Measurements from ENCODE around the gene KHNYN. TPM values are rescaled to one million over a fixed set of nuclear protein-coding genes. Genes with fewer than 3 reads are reported as not detected.

Gene KHNYN
- total and polyA plus RNA-seq, 2 experiments from 2014 or later, result 2.7 to 28.1 TPM

DNA sequence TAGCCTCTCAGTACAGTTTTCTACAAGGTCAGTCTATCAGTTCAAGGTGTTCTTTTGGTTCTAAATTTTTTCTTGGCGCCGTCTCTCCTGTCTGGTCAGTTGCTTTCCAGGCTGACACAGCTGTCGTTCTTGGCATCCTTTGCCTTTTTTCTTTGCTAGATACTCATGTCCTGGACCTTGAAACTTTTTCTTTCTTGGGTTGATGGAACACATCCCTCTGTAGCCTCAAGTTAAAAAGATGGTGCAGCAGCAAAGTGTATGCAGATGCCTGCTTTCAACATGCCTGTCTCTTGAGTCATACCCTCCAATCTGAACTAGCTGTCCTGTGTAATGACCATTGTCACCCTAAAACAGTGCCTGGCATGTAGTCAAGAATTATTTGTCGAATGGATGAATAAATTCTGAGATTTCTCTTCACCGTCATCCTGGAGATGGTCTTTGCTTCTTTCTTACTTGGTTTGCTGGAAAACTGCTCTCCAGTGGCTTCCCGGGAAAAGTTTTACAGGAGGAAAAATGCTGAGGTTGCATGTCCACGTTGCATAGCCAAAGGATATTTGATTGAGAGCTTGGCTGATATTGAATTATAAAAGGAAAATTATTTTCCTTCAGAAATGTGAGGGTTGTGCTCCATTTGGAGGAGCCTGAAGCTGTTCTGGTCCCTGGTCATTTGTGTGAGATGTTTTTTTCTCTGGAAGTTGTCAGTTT is 26.3 kb upstream of the KHNYN start:
- H3F3A ChIP-seq (replicated peaks; ENCODE audit: low read depth), result no peaks in the 10 kb centered on the region
- DNase-seq (ENCODE audit: low spot score) (no peak), ATAC-seq (no peak)
- Mint-ChIP-seq H3K9me3 (no peaks in the 10 kb centered on the region), H3K4me1 (peaks cover 43% of the 10 kb centered on the region), H3K36me3 (ENCODE audit: low read depth) (no peaks in the 10 kb centered on the region), H3K27me3 (ENCODE audit: insufficient read depth, low read depth, poor library complexity) (peaks cover 6% of the 10 kb centered on the region), H3K4me3 (no peak overlapping the region), H3K27ac (no peak overlapping the region)
- no peaks in the 10 kb centered on the region for H3K36me3 ChIP-seq (ENCODE audit: insufficient read depth)
- no peak overlapping the region for H3K4me2 ChIP-seq
- no peaks in the 10 kb centered on the region for H3K9me2 ChIP-seq (ENCODE audit: insufficient read depth)
- H3K27ac ChIP-seq (ENCODE audit: low read depth), result no peak overlapping the region
- 0 out of 2 replicates have a peak, but pooled peaks cover 11% of the 10 kb centered on the region for H3K27me3 ChIP-seq (ENCODE audit: insufficient read depth)
- H3K4me3 ChIP-seq, result no peak overlapping the region
- TF ChIP-seq NANOG (IDR thresholded peaks at IDR 0.05; ENCODE audit: borderline replicate concordance), result no peak
- TF ChIP-seq STAT1 (IDR thresholded peaks at IDR 0.05; ENCODE audit: unreplicated experiment), result no peak
- TF ChIP-seq, protein P1, sequence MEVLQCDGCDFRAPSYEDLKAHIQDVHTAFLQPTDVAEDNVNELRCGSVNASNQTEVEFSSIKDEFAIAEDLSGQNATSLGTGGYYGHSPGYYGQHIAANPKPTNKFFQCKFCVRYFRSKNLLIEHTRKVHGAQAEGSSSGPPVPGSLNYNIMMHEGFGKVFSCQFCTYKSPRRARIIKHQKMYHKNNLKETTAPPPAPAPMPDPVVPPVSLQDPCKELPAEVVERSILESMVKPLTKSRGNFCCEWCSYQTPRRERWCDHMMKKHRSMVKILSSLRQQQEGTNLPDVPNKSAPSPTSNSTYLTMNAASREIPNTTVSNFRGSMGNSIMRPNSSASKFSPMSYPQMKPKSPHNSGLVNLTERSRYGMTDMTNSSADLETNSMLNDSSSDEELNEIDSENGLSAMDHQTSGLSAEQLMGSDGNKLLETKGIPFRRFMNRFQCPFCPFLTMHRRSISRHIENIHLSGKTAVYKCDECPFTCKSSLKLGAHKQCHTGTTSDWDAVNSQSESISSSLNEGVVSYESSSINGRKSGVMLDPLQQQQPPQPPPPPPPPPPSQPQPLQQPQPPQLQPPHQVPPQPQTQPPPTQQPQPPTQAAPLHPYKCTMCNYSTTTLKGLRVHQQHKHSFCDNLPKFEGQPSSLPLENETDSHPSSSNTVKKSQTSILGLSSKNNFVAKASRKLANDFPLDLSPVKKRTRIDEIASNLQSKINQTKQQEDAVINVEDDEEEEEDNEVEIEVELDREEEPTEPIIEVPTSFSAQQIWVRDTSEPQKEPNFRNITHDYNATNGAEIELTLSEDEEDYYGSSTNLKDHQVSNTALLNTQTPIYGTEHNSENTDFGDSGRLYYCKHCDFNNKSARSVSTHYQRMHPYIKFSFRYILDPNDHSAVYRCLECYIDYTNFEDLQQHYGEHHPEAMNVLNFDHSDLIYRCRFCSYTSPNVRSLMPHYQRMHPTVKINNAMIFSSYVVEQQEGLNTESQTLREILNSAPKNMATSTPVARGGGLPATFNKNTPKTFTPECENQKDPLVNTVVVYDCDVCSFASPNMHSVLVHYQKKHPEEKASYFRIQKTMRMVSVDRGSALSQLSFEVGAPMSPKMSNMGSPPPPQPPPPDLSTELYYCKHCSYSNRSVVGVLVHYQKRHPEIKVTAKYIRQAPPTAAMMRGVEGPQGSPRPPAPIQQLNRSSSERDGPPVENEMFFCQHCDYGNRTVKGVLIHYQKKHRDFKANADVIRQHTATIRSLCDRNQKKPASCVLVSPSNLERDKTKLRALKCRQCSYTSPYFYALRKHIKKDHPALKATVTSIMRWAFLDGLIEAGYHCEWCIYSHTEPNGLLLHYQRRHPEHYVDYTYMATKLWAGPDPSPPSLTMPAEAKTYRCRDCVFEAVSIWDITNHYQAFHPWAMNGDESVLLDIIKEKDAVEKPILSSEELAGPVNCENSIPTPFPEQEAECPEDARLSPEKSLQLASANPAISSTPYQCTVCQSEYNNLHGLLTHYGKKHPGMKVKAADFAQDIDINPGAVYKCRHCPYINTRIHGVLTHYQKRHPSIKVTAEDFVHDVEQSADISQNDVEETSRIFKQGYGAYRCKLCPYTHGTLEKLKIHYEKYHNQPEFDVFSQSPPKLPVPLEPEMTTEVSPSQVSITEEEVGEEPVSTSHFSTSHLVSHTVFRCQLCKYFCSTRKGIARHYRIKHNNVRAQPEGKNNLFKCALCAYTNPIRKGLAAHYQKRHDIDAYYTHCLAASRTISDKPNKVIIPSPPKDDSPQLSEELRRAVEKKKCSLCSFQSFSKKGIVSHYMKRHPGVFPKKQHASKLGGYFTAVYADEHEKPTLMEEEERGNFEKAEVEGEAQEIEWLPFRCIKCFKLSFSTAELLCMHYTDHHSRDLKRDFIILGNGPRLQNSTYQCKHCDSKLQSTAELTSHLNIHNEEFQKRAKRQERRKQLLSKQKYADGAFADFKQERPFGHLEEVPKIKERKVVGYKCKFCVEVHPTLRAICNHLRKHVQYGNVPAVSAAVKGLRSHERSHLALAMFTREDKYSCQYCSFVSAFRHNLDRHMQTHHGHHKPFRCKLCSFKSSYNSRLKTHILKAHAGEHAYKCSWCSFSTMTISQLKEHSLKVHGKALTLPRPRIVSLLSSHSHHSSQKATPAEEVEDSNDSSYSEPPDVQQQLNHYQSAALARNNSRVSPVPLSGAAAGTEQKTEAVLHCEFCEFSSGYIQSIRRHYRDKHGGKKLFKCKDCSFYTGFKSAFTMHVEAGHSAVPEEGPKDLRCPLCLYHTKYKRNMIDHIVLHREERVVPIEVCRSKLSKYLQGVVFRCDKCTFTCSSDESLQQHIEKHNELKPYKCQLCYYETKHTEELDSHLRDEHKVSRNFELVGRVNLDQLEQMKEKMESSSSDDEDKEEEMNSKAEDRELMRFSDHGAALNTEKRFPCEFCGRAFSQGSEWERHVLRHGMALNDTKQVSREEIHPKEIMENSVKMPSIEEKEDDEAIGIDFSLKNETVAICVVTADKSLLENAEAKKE (CRISPR knock-in tag; IDR thresholded peaks at IDR 0.05), result no peak
- no peak for TF ChIP-seq ZNF114 (CRISPR knock-in tag; IDR thresholded peaks at IDR 0.05)
- no peak for TF ChIP-seq CREB1 (CRISPR knock-in tag; IDR thresholded peaks at IDR 0.05; ENCODE audit: low read depth)
- no peak for TF ChIP-seq EZH2phosphoT487 (IDR thresholded peaks at IDR 0.05; ENCODE audit: unreplicated experiment)
- no peak for TF ChIP-seq JUNB (IDR thresholded peaks at IDR 0.05; ENCODE audit: unreplicated experiment)
- TF ChIP-seq, protein P2, sequence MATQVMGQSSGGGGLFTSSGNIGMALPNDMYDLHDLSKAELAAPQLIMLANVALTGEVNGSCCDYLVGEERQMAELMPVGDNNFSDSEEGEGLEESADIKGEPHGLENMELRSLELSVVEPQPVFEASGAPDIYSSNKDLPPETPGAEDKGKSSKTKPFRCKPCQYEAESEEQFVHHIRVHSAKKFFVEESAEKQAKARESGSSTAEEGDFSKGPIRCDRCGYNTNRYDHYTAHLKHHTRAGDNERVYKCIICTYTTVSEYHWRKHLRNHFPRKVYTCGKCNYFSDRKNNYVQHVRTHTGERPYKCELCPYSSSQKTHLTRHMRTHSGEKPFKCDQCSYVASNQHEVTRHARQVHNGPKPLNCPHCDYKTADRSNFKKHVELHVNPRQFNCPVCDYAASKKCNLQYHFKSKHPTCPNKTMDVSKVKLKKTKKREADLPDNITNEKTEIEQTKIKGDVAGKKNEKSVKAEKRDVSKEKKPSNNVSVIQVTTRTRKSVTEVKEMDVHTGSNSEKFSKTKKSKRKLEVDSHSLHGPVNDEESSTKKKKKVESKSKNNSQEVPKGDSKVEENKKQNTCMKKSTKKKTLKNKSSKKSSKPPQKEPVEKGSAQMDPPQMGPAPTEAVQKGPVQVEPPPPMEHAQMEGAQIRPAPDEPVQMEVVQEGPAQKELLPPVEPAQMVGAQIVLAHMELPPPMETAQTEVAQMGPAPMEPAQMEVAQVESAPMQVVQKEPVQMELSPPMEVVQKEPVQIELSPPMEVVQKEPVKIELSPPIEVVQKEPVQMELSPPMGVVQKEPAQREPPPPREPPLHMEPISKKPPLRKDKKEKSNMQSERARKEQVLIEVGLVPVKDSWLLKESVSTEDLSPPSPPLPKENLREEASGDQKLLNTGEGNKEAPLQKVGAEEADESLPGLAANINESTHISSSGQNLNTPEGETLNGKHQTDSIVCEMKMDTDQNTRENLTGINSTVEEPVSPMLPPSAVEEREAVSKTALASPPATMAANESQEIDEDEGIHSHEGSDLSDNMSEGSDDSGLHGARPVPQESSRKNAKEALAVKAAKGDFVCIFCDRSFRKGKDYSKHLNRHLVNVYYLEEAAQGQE (IDR thresholded peaks at IDR 0.05; ENCODE audit: unreplicated experiment), result no peak
- TF ChIP-seq, protein P3, sequence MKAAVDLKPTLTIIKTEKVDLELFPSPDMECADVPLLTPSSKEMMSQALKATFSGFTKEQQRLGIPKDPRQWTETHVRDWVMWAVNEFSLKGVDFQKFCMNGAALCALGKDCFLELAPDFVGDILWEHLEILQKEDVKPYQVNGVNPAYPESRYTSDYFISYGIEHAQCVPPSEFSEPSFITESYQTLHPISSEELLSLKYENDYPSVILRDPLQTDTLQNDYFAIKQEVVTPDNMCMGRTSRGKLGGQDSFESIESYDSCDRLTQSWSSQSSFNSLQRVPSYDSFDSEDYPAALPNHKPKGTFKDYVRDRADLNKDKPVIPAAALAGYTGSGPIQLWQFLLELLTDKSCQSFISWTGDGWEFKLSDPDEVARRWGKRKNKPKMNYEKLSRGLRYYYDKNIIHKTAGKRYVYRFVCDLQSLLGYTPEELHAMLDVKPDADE (IDR thresholded peaks at IDR 0.05), result no peak
- TF ChIP-seq ZNF331 (CRISPR knock-in tag; IDR thresholded peaks at IDR 0.05; ENCODE audit: low read depth), result no peak
- peaks cover 8% of the 10 kb centered on the region; the same call in 1 of the 2 replicates for H3K4me1 ChIP-seq (ENCODE audit: insufficient read depth)
- no peaks in the 10 kb centered on the region for H3K79me2 ChIP-seq (replicated peaks; ENCODE audit: insufficient read depth)
- no peak overlapping the region for H2AFZ ChIP-seq
- H4K20me1 ChIP-seq (replicated peaks; ENCODE audit: insufficient read depth), result no peaks in the 10 kb centered on the region
